ENCODE results near the gene POLE2. TPM values are rescaled to one million over a fixed set of nuclear protein-coding genes. Genes with fewer than 3 reads are reported as not detected.

POLE2 gene
- total RNA-seq, 1 donor from 2014 or later: 3.0 TPM

- Histone ChIP-seq H3K27me3 (ENCODE audit: insufficient read depth, low read length) (no peaks in the 10 kb centered on the region), H3K9me3 (ENCODE audit: insufficient read depth, low read depth, low read length) (no peaks in the 10 kb centered on the region), H2AFZ (ENCODE audit: low read depth, low read length) (no peak overlapping the region), H3K4me3 (ENCODE audit: insufficient read depth, low read depth, low read length) (no peak overlapping the region), H3K4me1 (ENCODE audit: insufficient read depth, low read length) (peaks cover 13% of the 10 kb centered on the region), H3K79me2 (ENCODE audit: insufficient read depth, low read length) (peaks cover 63% of the 10 kb centered on the region), H3K4me2 (ENCODE audit: low read length) (no peak overlapping the region), H3K9ac (ENCODE audit: low read length) (no peak overlapping the region), H4K20me1 (ENCODE audit: insufficient read depth, low read length) (peaks cover 62% of the 10 kb centered on the region), H3K27ac (ENCODE audit: low read depth, low read length) (no peak overlapping the region), H3K36me3 (ENCODE audit: insufficient read depth, low read length) (peaks cover 6% of the 10 kb centered on the region)
- FAIRE-seq: no peak
- Mint-ChIP-seq H3K4me1 (ENCODE audit: low read depth, unreplicated experiment) (peaks cover 30% of the 10 kb centered on the region), H3K4me3 (ENCODE audit: unreplicated experiment) (peak overlapping the region; percentile 16), H3K27ac (ENCODE audit: unreplicated experiment) (no peak overlapping the region), H3K9me3 (ENCODE audit: unreplicated experiment) (no peaks in the 10 kb centered on the region), H3K36me3 (ENCODE audit: low read depth, unreplicated experiment) (peaks cover 10% of the 10 kb centered on the region), H3K27me3 (ENCODE audit: low read depth, unreplicated experiment) (no peaks in the 10 kb centered on the region)
- TF ChIP-seq CTCF (IDR thresholded peaks at IDR 0.05; ENCODE audit: insufficient read depth, low read depth, low read length): no peak
- TF ChIP-seq EZH2 (IDR thresholded peaks at IDR 0.05; ENCODE audit: insufficient read depth, low read length): no peak
- DNase-seq (ENCODE audit: low read depth): no peak
Observed at GRCh38 chr14:49637534-49638078, 50.4 kb downstream of the POLE2 start.

GRCh38 chr14:49636866-49637265 is 51.1 kb downstream of the POLE2 start:
- Histone ChIP-seq H3K4me1 (ENCODE audit: insufficient read depth, low read length) (peaks cover 11% of the 10 kb centered on the region), H4K20me1 (ENCODE audit: insufficient read depth, low read length) (peaks cover 55% of the 10 kb centered on the region), H3K4me3 (ENCODE audit: insufficient read depth, low read depth, low read length) (no peak overlapping the region), H3K9me3 (ENCODE audit: insufficient read depth, low read depth, low read length) (no peaks in the 10 kb centered on the region), H2AFZ (ENCODE audit: low read depth, low read length) (no peak overlapping the region), H3K36me3 (ENCODE audit: insufficient read depth, low read length) (peaks cover 6% of the 10 kb centered on the region), H3K9ac (ENCODE audit: low read length) (no peak overlapping the region), H3K4me2 (ENCODE audit: low read length) (peak overlapping the region; percentile 83), H3K27ac (ENCODE audit: low read depth, low read length) (no peak overlapping the region), H3K79me2 (ENCODE audit: insufficient read depth, low read length) (peaks cover 71% of the 10 kb centered on the region), H3K27me3 (ENCODE audit: insufficient read depth, low read length) (no peaks in the 10 kb centered on the region)
- peaks cover 10% of the 10 kb centered on the region for H3K36me3 Mint-ChIP-seq (ENCODE audit: low read depth, unreplicated experiment)
- no peak for TF ChIP-seq CTCF (IDR thresholded peaks at IDR 0.05; ENCODE audit: insufficient read depth, low read depth, low read length)
- no peaks in the 10 kb centered on the region for H3K27me3 Mint-ChIP-seq (ENCODE audit: low read depth, unreplicated experiment)
- no peak for FAIRE-seq
- peaks cover 24% of the 10 kb centered on the region for H3K4me1 Mint-ChIP-seq (ENCODE audit: low read depth, unreplicated experiment)
- no peaks in the 10 kb centered on the region for H3K9me3 Mint-ChIP-seq (ENCODE audit: unreplicated experiment)
- H3K4me3 Mint-ChIP-seq (ENCODE audit: unreplicated experiment): peak overlapping the region; percentile 66
- no peak overlapping the region for H3K27ac Mint-ChIP-seq (ENCODE audit: unreplicated experiment)
- no peak for DNase-seq (ENCODE audit: low read depth)

- H3K4me1 Mint-ChIP-seq (ENCODE audit: low read depth, unreplicated experiment): peaks cover 12% of the 10 kb centered on the region
- H3K79me2 ChIP-seq (ENCODE audit: insufficient read depth, low read length): peaks cover 82% of the 10 kb centered on the region
- FAIRE-seq: no peak
Observed at GRCh38 chr14:49634547-49635334, 53.3 kb downstream of the POLE2 start, which contains the start of gene DNAAF2. Gene DNAAF2 (minus strand): TSS chr14:49635244. CDS start chr14:49635149, 95 bp downstream.

More at GRCh38 chr14:49634547-49635334, 53.3 kb downstream of the POLE2 start, which contains the start of gene DNAAF2:
- Histone ChIP-seq H3K27me3 (ENCODE audit: insufficient read depth, low read length) (no peaks in the 10 kb centered on the region), H2AFZ (ENCODE audit: low read depth, low read length) (peak within 1 kb of the TSS; percentile 96), H3K9ac (ENCODE audit: low read length) (peak within 1 kb of the TSS; percentile 90), H3K4me3 (ENCODE audit: insufficient read depth, low read depth, low read length) (peak within 1 kb of the TSS; percentile 73), H3K27ac (ENCODE audit: low read depth, low read length) (peak within 1 kb of the TSS; percentile 91), H3K4me2 (ENCODE audit: low read length) (peak within 1 kb of the TSS; percentile 83), H4K20me1 (ENCODE audit: insufficient read depth, low read length) (peaks cover 46% of the 10 kb centered on the region), H3K9me3 (ENCODE audit: insufficient read depth, low read depth, low read length) (no peaks in the 10 kb centered on the region), H3K36me3 (ENCODE audit: insufficient read depth, low read length) (peaks cover 6% of the 10 kb centered on the region), H3K4me1 (ENCODE audit: insufficient read depth, low read length) (peaks cover 7% of the 10 kb centered on the region)
- peak within 1 kb of the TSS; percentile 100 for H3K4me3 Mint-ChIP-seq (ENCODE audit: unreplicated experiment)
- peak; percentile 71 for DNase-seq (ENCODE audit: low read depth)
- no peaks in the 10 kb centered on the region for H3K9me3 Mint-ChIP-seq (ENCODE audit: unreplicated experiment)
- TF ChIP-seq EZH2 (IDR thresholded peaks at IDR 0.05; ENCODE audit: insufficient read depth, low read length) (no peak), CTCF (IDR thresholded peaks at IDR 0.05; ENCODE audit: insufficient read depth, low read depth, low read length) (no peak)
- peaks cover 8% of the 10 kb centered on the region for H3K36me3 Mint-ChIP-seq (ENCODE audit: low read depth, unreplicated experiment)
- no peaks in the 10 kb centered on the region for H3K27me3 Mint-ChIP-seq (ENCODE audit: low read depth, unreplicated experiment)
- H3K27ac Mint-ChIP-seq (ENCODE audit: unreplicated experiment): peak within 1 kb of the TSS; percentile 94
